Measurements from ENCODE around the gene ANKRD31.

- TF ChIP-seq POU6F1 (CRISPR knock-in tag; IDR thresholded peaks at IDR 0.05; ENCODE audit: borderline replicate concordance, low read depth): no peak
- TF ChIP-seq RARB (CRISPR knock-in tag; IDR thresholded peaks at IDR 0.05): no peak
Observed at GRCh38 chr5:75260708-75261107, 24.0 kb upstream of the ANKRD31 start.
